ENCODE data around the gene FBXO17.

DNA sequence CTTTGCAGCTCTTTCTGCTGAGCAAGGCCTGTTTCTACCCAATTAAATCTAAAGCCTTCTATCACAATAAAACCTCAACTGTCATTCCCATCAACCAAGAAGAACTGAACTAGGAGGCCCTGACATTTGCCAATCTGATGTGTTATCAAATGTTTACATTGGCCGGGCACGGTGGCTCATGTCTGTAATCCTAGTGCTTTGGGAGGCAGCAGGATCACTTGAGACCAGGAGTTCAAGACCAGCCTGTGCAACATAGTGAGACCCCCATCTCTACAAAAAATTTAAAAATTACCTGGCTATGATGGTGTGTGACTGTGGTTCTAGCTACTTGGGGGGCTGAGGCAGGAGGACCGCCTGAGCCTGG is 2.8 kb upstream of the FBXO17 start:
- TF ChIP-seq, protein P1, sequence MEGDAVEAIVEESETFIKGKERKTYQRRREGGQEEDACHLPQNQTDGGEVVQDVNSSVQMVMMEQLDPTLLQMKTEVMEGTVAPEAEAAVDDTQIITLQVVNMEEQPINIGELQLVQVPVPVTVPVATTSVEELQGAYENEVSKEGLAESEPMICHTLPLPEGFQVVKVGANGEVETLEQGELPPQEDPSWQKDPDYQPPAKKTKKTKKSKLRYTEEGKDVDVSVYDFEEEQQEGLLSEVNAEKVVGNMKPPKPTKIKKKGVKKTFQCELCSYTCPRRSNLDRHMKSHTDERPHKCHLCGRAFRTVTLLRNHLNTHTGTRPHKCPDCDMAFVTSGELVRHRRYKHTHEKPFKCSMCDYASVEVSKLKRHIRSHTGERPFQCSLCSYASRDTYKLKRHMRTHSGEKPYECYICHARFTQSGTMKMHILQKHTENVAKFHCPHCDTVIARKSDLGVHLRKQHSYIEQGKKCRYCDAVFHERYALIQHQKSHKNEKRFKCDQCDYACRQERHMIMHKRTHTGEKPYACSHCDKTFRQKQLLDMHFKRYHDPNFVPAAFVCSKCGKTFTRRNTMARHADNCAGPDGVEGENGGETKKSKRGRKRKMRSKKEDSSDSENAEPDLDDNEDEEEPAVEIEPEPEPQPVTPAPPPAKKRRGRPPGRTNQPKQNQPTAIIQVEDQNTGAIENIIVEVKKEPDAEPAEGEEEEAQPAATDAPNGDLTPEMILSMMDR (IDR thresholded peaks at IDR 0.05; ENCODE audit: low read depth, low read length, poor library complexity, severe bottlenecking): no peak
- TF ChIP-seq EZH2phosphoT487 (IDR thresholded peaks at IDR 0.05; ENCODE audit: borderline replicate concordance, low read length): no peak
